Measurements from ENCODE around the gene RAB17. TPM values are rescaled to one million over a fixed set of nuclear protein-coding genes. Genes with fewer than 3 reads are reported as not detected.
"Not testable (repeated sequence)": the region's sequence is repeated elsewhere in the genome, so short reads cannot be mapped to it uniquely, and the experiment has no call there.

The RAB17 gene
- total and polyA plus RNA-seq, 8 donors, result 19.2 to 130 (median 30.7) TPM

GRCh38 chr2:237613679-237614078 is 23.1 kb upstream of the RAB17 start:
- ATAC-seq (no peak), FAIRE-seq (no peak), DNase-seq (no peak)
- H3K36me3 ChIP-seq, result no peaks in the 10 kb centered on the region
- no peak overlapping the region for H3K4me3 ChIP-seq
- H3K9me3 ChIP-seq, result no peaks in the 10 kb centered on the region
- intact Hi-C loops (cut with DNase I), result no loop called here
- no peaks in the 10 kb centered on the region for H3K4me1 ChIP-seq
- H3K27me3 ChIP-seq, result no peaks in the 10 kb centered on the region
- no peak for TF ChIP-seq CTCF (IDR thresholded peaks at IDR 0.05)
- H3K27ac ChIP-seq, result peak overlapping the region in 3 of 4 donors; percentile 17 to 62 (median 46)

- Histone ChIP-seq H3K4me1 (no peaks in the 10 kb centered on the region), H3K9me3 (no peaks in the 10 kb centered on the region), H3K27ac (no peak overlapping the region), H3K4me3 (no peak overlapping the region), H3K27me3 (no peaks in the 10 kb centered on the region), H3K36me3 (no peaks in the 10 kb centered on the region)
- ATAC-seq, result no peak
- WGBS, 2 donors, result 91 to 92% methylated on average over 10 of the region's 10 CpGs
- no peak for FAIRE-seq
- no peak for TF ChIP-seq CTCF (IDR thresholded peaks at IDR 0.05)
- intact Hi-C loops (cut with DNase I), result no loop called here
- no peak for DNase-seq
Observed at GRCh38 chr2:237612527-237613357, 22.2 kb upstream of the RAB17 start.

- DNase-seq, H3K4me1 ChIP-seq, ATAC-seq, H3K4me3 ChIP-seq, H3K27ac ChIP-seq, H3K36me3 ChIP-seq, FAIRE-seq, H3K27me3 ChIP-seq, H3K9me3 ChIP-seq: not testable (repeated sequence)
- 92 to 94% methylated on average over 4 of the region's 4 CpGs for WGBS, 2 donors
- intact Hi-C loops (cut with DNase I), result loop anchor here in 1 of 3 donors (5.0 kb wide), 1 partner anchor 136 kb away; no protein-coding TSS in a partner anchor
Observed at GRCh38 chr2:237606522-237606921, 16.0 kb upstream of the RAB17 start.

GRCh38 chr2:237604960-237605359 is 14.4 kb upstream of the RAB17 start:
- DNase-seq (peak in 1 of 6 donors; percentile 35), ATAC-seq (peak in 3 of 4 donors; percentile 36 to 82 (median 67)), FAIRE-seq (no peak)
- no peaks in the 10 kb centered on the region for H3K4me1 ChIP-seq
- H3K27ac ChIP-seq, result no peak overlapping the region
- TF ChIP-seq CTCF (IDR thresholded peaks at IDR 0.05), result peak in 1 of 4 donors; percentile 19
- H3K9me3 ChIP-seq, result no peaks in the 10 kb centered on the region
- H3K36me3 ChIP-seq, result no peaks in the 10 kb centered on the region
- H3K4me3 ChIP-seq, result no peak overlapping the region
- intact Hi-C loops (cut with DNase I), result loop anchor here in 1 of 3 donors (5.0 kb wide), 1 partner anchor 137 kb away; no protein-coding TSS in a partner anchor
- WGBS, 2 donors, result 73 to 77% methylated on average over 9 of the region's 9 CpGs
- no peaks in the 10 kb centered on the region for H3K27me3 ChIP-seq

- ATAC-seq, result no peak
- Histone ChIP-seq H3K4me3 (no peak overlapping the region), H3K4me1 (no peaks in the 10 kb centered on the region), H3K9me3 (no peaks in the 10 kb centered on the region), H3K27me3 (no peaks in the 10 kb centered on the region), H3K27ac (no peak overlapping the region), H3K36me3 (no peaks in the 10 kb centered on the region)
- 85 to 87% methylated on average over 11 of the region's 11 CpGs for WGBS, 2 donors
- intact Hi-C loops (cut with DNase I), result no loop called here
- FAIRE-seq, result no peak
- no peak for TF ChIP-seq CTCF (IDR thresholded peaks at IDR 0.05)
- DNase-seq, result peak in 1 of 6 donors; percentile 16
Observed at GRCh38 chr2:237604391-237604790, 13.9 kb upstream of the RAB17 start.

All from pancreas (tissue), 10 donors.